HG02623 (cell line): ENCODE measurements around the gene BABAM1.

Source experiments
- ATAC-seq: cut with Tn5 transposase; IDR thresholded peaks from one replicate; pipeline ENCODE4 v1.9.1; 2021; ENCODE audit warnings: moderate library complexity; ENCODE audit not compliant: unreplicated experiment

The BABAM1 gene

GRCh38 chr19:17320435-17320834, 53.2 kb downstream of the BABAM1 start:
- ATAC-seq: no peak

GRCh38 chr19:17321655-17322489, 54.6 kb downstream of the BABAM1 start:
- no peak for ATAC-seq

- ATAC-seq: no peak
These were observed 55.6 kb downstream of the BABAM1 start for GRCh38 chr19:17322854-17323253.

- no peak for ATAC-seq
These were observed 56.2 kb downstream of the BABAM1 start for GRCh38 chr19:17323300-17323963.

- no peak for ATAC-seq
These were observed 56.7 kb downstream of the BABAM1 start for GRCh38 chr19:17323964-17324332.

- ATAC-seq: no peak
These were observed 57.3 kb downstream of the BABAM1 start for GRCh38 chr19:17324357-17325114.

- no peak for ATAC-seq
These were observed 57.9 kb downstream of the BABAM1 start for GRCh38 chr19:17325133-17325532.

- ATAC-seq: no peak
These were observed 58.8 kb downstream of the BABAM1 start for GRCh38 chr19:17325881-17326594.

- ATAC-seq: no peak
These were observed 59.3 kb downstream of the BABAM1 start for GRCh38 chr19:17326595-17326966.

- ATAC-seq: no peak
These were observed 59.9 kb downstream of the BABAM1 start for GRCh38 chr19:17327068-17327653.

GRCh38 chr19:17327654-17328516, 60.6 kb downstream of the BABAM1 start:
- no peak for ATAC-seq
